Measurements from ENCODE around the gene NEK7. TPM values are rescaled to one million over a fixed set of nuclear protein-coding genes. Genes with fewer than 3 reads are reported as not detected.

NEK7 gene
- total RNA-seq: 144 and 361 TPM in 2 replicates

GRCh38 chr1:198156745-198157240 lies at the start of gene NEK7:
Gene NEK7 (plus strand): TSS chr1:198156998. CDS start chr1:198232581, 75,583 bp downstream.

Other genes starting within 250 kb of the NEK7 start
- gene LHX9, start 239.6 kb upstream of the NEK7 start, total RNA-seq: under 0.01 and 1.2 TPM in 2 replicates